NT2/D1 (cell line): Measurements from ENCODE around the gene TSKS.

ENCODE experiments used
- SUZ12 ChIP-seq: IDR thresholded peaks from 2 replicates; pipeline ENCODE4 v1.6.1; 2011; ENCODE audit not compliant: insufficient read length, insufficient read depth; ENCODE audit errors: extremely low read depth
- YY1 ChIP-seq: IDR thresholded peaks from 2 replicates; pipeline ENCODE4 v1.6.1; 2011; ENCODE audit not compliant: insufficient read length, insufficient read depth
- ZNF274 ChIP-seq: IDR thresholded peaks from 2 replicates; pipeline ENCODE4 v1.6.1; 2011; ENCODE audit warnings: mild to moderate bottlenecking, low read depth, low read length

GRCh38 chr19:49705919-49706318, 57.2 kb downstream of the TSKS start:
- TF ChIP-seq YY1: no peak
- no peak for TF ChIP-seq SUZ12
- TF ChIP-seq ZNF274: no peak
